ENCODE results near the gene PLPPR3.
"Not testable (repeated sequence)": the region's sequence is repeated elsewhere in the genome, so short reads cannot be mapped to it uniquely, and the experiment has no call there.

The PLPPR3 gene

GRCh38 chr19:853014-853585, 31.3 kb upstream of the PLPPR3 start:
- DNase-seq: no peak

- no peak for DNase-seq
Measured at GRCh38 chr19:852136-853013, 30.6 kb upstream of the PLPPR3 start, which contains the start of gene ELANE. TSS of gene ELANE (plus strand) at chr19:852303. CDS start at chr19:852329, 26 bp downstream.

GRCh38 chr19:850979-851335, 29.2 kb upstream of the PLPPR3 start:
- no peak for DNase-seq

GRCh38 chr19:850221-850978, 28.6 kb upstream of the PLPPR3 start:
- DNase-seq: peak; percentile 89

- DNase-seq: not testable (repeated sequence)
Measured at GRCh38 chr19:849195-849594, 27.4 kb upstream of the PLPPR3 start.

GRCh38 chr19:848386-848921, 26.7 kb upstream of the PLPPR3 start:
- DNase-seq: no peak

- no peak for DNase-seq
Measured at GRCh38 chr19:845707-846521, 24.2 kb upstream of the PLPPR3 start.

GRCh38 chr19:844546-844971, 22.8 kb upstream of the PLPPR3 start:
- DNase-seq: no peak

- peak; percentile 18 for DNase-seq
Measured at GRCh38 chr19:843836-844545, 22.2 kb upstream of the PLPPR3 start.

- peak; percentile 20 for DNase-seq
Measured at GRCh38 chr19:843180-843835, 21.6 kb upstream of the PLPPR3 start.

GRCh38 chr19:842802-843179, 21.0 kb upstream of the PLPPR3 start:
- DNase-seq: not testable (repeated sequence)

GRCh38 chr19:840519-841206, 18.9 kb upstream of the PLPPR3 start, which contains the start of gene PRTN3:
TSS of gene PRTN3 (plus strand) at chr19:840999. CDS start at chr19:841009, 10 bp downstream.
- DNase-seq: peak; percentile 33

GRCh38 chr19:835210-835810, 13.6 kb upstream of the PLPPR3 start:
- peak; percentile 26 for DNase-seq

GRCh38 chr19:834216-834615, 12.5 kb upstream of the PLPPR3 start:
- DNase-seq: no peak

- no peak for DNase-seq
Measured at GRCh38 chr19:831407-832369, 9.9 kb upstream of the PLPPR3 start.

GRCh38 chr19:829129-829758, 7.5 kb upstream of the PLPPR3 start:
- DNase-seq: no peak

- peak; percentile 49 for DNase-seq
Measured at GRCh38 chr19:827710-828321, 6.1 kb upstream of the PLPPR3 start, which contains the start of gene AZU1. TSS of gene AZU1 (plus strand) at chr19:827837. CDS start at chr19:827847, 10 bp downstream.

- no peak for DNase-seq
Measured at GRCh38 chr19:827314-827709, 5.6 kb upstream of the PLPPR3 start.
